Uterus (tissue), 4 donors: Measurements from ENCODE around the gene TRPC4AP. TPM values are rescaled to one million over a fixed set of nuclear protein-coding genes. Genes with fewer than 3 reads are reported as not detected.

Source experiments
- DNase-seq, 2 donors: peaks; one replicate each; pipeline ENCODE4 v3.0.0-alpha.2; 2019 to 2020
- H3K27ac ChIP-seq, 2 donors: fragments of 200-600 bp; sonication (generic); 1 replicate in 1 of 2; 2 replicates in 1 of 2; pipeline ENCODE4 v1.5.1; 2016 to 2018
- H3K27me3 ChIP-seq, 2 donors: fragments of 200-600 bp; sonication (generic); one replicate each; pipeline ENCODE4 v1.5.1; 2018 to 2019; ENCODE audit warnings: control low read depth in 1 of 2
- H3K36me3 ChIP-seq, 2 donors: fragments of 200-600 bp; sonication (generic); one replicate each; pipeline ENCODE4 v1.5.1; 2019; ENCODE audit warnings: control low read depth in 1 of 2
- H3K4me1 ChIP-seq, 2 donors: fragments of 200-600 bp; sonication (generic); one replicate each; pipeline ENCODE4 v1.5.1; 2018 to 2019; ENCODE audit warnings: control low read depth in 1 of 2
- H3K4me3 ChIP-seq, 2 donors: fragments of 200-600 bp; sonication (generic); 1 replicate in 1 of 2; 2 replicates in 1 of 2; pipeline ENCODE4 v1.5.1; 2018 to 2019; ENCODE audit warnings: mild to moderate bottlenecking in 1 of 2
- H3K9me3 ChIP-seq, 2 donors: fragments of 200-600 bp; sonication (generic); one replicate each; pipeline ENCODE4 v1.5.1; 2019; ENCODE audit warnings: control low read depth in 1 of 2
- POLR2A ChIP-seq, 2 donors: fragments of 450-650 bp; IDR thresholded peaks; one replicate each; pipeline ENCODE4 v1.6.1; 2016; ENCODE audit warnings: antibody characterized with exemption in 2 of 2, mild to moderate bottlenecking in 1 of 2, moderate library complexity in 1 of 2
- intact Hi-C: fragments of 100-400 bp; cut with DNase I; formaldehyde crosslinking; loops from one replicate; pipeline ENCODE4 v1.15.1; 2023; ENCODE audit warnings: low total_unique reads
- total RNA-seq, 4 donors: library from RNA; depleted of rRNA in 3 of 4; stranded (reverse); fragments of >200 nt in 3 of 4; gene quantifications; one replicate each; pipeline versions ENCODE4 v1.1.0 to v1.2.4, GENCODE V29; 2014 to 2023
- TF ChIP-seq, protein P1 (sequence below), 4 experiments: fragments of 200-600 bp in 2 of 4; fragments of 450-650 bp in 2 of 4; sonication (generic) in 2 of 4; IDR thresholded peaks; one replicate each; pipeline ENCODE4 v1.5.1; 2016 to 2019; ENCODE audit warnings: antibody characterized with exemption in 4 of 4, mild to moderate bottlenecking in 2 of 4, moderate library complexity in 1 of 4
- donor health status: DM: yes; HTN: yes; CAD: no.

TRPC4AP gene
- total RNA-seq, 4 donors from 2014 or later, result 20.0 to 77.5 (median 49.6) TPM

DNA sequence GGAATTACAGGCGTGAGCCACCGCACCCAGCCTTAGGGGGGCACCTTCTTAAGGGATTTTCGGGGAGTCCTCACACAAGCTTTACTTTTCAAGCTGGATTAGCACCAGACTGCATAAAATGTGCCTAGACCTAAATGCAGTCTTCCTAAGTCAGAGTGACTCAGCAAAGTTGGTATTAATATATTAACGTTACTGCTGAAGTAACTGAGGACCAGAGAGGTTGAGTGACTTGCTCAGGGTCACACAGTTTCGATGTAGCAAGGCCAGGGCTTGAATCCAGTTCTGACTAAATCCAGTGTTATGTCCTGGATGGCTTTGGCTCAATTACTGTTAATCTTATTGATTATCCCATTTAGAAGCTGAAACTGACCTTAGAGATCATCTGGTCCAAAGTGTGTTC, 41.1 kb upstream of the TRPC4AP start:
- peaks cover 0 to 3% of the 10 kb centered on the region in 2 donors for H3K4me1 ChIP-seq
- no peak overlapping the region for H3K27ac ChIP-seq
- H3K36me3 ChIP-seq, result no peaks in the 10 kb centered on the region
- no peaks in the 10 kb centered on the region for H3K27me3 ChIP-seq
- no peak for TF ChIP-seq POLR2A (IDR thresholded peaks at IDR 0.05)
- TF ChIP-seq, protein P1, sequence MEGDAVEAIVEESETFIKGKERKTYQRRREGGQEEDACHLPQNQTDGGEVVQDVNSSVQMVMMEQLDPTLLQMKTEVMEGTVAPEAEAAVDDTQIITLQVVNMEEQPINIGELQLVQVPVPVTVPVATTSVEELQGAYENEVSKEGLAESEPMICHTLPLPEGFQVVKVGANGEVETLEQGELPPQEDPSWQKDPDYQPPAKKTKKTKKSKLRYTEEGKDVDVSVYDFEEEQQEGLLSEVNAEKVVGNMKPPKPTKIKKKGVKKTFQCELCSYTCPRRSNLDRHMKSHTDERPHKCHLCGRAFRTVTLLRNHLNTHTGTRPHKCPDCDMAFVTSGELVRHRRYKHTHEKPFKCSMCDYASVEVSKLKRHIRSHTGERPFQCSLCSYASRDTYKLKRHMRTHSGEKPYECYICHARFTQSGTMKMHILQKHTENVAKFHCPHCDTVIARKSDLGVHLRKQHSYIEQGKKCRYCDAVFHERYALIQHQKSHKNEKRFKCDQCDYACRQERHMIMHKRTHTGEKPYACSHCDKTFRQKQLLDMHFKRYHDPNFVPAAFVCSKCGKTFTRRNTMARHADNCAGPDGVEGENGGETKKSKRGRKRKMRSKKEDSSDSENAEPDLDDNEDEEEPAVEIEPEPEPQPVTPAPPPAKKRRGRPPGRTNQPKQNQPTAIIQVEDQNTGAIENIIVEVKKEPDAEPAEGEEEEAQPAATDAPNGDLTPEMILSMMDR (IDR thresholded peaks at IDR 0.05), result no peak
- no peak for DNase-seq
- intact Hi-C loops, result no loop called here
- no peaks in the 10 kb centered on the region for H3K9me3 ChIP-seq
- no peak overlapping the region for H3K4me3 ChIP-seq

DNA sequence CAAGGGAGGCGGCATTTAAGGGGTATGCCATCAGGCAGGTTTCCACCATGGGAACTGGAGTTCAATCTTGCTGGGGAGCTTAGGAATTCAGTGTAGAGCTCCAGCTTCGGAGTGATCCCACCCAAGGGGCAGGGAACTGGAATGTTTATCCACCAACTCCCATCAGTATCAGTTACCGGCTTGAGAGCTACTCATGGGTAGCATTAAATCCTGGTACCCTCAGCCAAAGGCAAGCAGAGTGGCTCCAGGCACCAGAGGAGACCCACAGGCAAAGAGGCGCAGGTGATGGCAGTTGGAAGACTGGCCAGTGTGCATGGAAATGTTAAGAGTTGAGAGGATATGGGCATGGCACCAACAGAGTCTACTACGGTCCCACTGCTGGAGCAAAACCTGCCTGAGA, 40.4 kb upstream of the TRPC4AP start:
- Histone ChIP-seq H3K4me3 (no peak overlapping the region), H3K9me3 (no peaks in the 10 kb centered on the region), H3K27ac (no peak overlapping the region), H3K36me3 (no peaks in the 10 kb centered on the region), H3K27me3 (no peaks in the 10 kb centered on the region), H3K4me1 (peaks cover 0 to 3% of the 10 kb centered on the region in 2 donors)
- DNase-seq, result no peak
- intact Hi-C loops, result no loop called here
- TF ChIP-seq POLR2A (IDR thresholded peaks at IDR 0.05), result no peak
- TF ChIP-seq, protein P1 (IDR thresholded peaks at IDR 0.05), result no peak

DNA sequence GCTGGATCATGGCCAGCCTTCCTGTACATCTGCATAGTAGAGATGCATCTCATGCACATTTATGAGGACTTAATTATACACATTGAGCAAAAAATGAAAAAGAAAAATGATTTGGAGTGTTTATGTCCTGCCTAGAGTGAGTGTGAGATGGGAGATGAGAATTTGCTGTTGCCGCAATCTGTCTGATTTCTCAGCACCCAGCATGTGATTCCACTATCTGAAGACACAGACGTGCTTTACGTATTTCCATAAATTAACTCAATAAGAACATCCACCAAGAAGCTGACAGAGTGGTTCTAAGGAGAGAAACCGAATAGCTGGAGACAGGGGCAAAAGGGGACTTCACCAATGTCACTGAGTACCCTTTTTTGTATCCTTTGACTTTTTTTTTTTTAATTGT, 39.3 kb upstream of the TRPC4AP start:
- no peak overlapping the region for H3K4me3 ChIP-seq
- TF ChIP-seq, protein P1 (IDR thresholded peaks at IDR 0.05), result no peak
- no peak for TF ChIP-seq POLR2A (IDR thresholded peaks at IDR 0.05)
- H3K36me3 ChIP-seq, result no peaks in the 10 kb centered on the region
- no peaks in the 10 kb centered on the region for H3K9me3 ChIP-seq
- no peaks in the 10 kb centered on the region for H3K27me3 ChIP-seq
- peaks cover 0 to 3% of the 10 kb centered on the region in 2 donors for H3K4me1 ChIP-seq
- DNase-seq, result no peak
- intact Hi-C loops, result no loop called here
- H3K27ac ChIP-seq, result no peak overlapping the region

DNA sequence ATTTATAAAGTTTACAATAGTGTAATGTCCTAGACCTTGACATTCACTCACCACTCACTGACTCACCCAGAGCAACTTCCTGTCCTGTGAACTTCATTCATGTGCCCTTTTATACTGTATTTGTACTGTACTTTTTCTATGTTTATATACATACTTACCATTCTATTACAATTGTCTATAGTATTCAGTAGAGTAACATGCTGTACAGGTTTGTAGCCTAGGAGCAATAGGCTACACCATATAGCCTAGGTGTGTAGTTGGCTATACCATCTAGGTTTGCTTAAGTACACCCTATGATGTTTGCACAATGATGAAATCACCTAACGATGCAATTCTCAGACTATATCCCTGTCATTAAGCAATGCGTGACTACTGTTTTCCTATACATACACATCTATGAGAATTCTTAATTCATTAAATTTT, 37.1 kb upstream of the TRPC4AP start:
- H3K27ac ChIP-seq, result no peak overlapping the region
- no peaks in the 10 kb centered on the region for H3K36me3 ChIP-seq
- no peaks in the 10 kb centered on the region for H3K27me3 ChIP-seq
- H3K4me3 ChIP-seq, result no peak overlapping the region
- intact Hi-C loops, result no loop called here
- no peak for DNase-seq
- no peaks in the 10 kb centered on the region for H3K4me1 ChIP-seq
- H3K9me3 ChIP-seq, result no peaks in the 10 kb centered on the region
- TF ChIP-seq POLR2A (IDR thresholded peaks at IDR 0.05), result no peak
- TF ChIP-seq, protein P1 (IDR thresholded peaks at IDR 0.05), result no peak

DNA sequence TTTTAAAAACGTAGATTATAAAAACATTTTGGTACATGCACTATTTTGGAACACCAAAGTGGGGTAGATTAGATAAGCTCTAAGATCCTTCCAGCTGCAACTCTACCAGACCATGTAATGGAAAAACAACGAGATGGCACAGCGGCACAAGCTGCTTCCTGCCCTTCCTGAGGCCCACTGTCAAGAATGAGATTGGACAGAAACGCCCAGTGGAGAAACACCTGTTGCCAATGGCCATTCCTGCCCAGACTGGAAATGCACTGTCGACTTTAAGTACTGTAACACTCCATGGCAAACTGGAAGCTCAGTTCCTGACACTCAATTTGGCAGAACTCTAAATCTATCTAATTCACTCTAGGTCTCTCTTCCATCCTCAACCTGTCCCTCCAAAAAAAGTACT, 33.1 kb upstream of the TRPC4AP start:
- no peaks in the 10 kb centered on the region for H3K27me3 ChIP-seq
- DNase-seq, result no peak
- no peaks in the 10 kb centered on the region for H3K9me3 ChIP-seq
- intact Hi-C loops, result no loop called here
- H3K4me1 ChIP-seq, result no peaks in the 10 kb centered on the region
- no peak overlapping the region for H3K4me3 ChIP-seq
- TF ChIP-seq POLR2A (IDR thresholded peaks at IDR 0.05), result no peak
- TF ChIP-seq, protein P1 (IDR thresholded peaks at IDR 0.05), result no peak
- H3K27ac ChIP-seq, result no peak overlapping the region
- no peaks in the 10 kb centered on the region for H3K36me3 ChIP-seq
